HCEC 1CT (cell line): ENCODE data around the gene DIS3L2.
"Not testable (repeated sequence)": the region's sequence is repeated elsewhere in the genome, so short reads cannot be mapped to it uniquely, and the experiment has no call there.

Experiments used
- DNase-seq: peaks from one replicate; pipeline ENCODE4 v3.0.0-alpha.2; 2017

DIS3L2 gene

DNA sequence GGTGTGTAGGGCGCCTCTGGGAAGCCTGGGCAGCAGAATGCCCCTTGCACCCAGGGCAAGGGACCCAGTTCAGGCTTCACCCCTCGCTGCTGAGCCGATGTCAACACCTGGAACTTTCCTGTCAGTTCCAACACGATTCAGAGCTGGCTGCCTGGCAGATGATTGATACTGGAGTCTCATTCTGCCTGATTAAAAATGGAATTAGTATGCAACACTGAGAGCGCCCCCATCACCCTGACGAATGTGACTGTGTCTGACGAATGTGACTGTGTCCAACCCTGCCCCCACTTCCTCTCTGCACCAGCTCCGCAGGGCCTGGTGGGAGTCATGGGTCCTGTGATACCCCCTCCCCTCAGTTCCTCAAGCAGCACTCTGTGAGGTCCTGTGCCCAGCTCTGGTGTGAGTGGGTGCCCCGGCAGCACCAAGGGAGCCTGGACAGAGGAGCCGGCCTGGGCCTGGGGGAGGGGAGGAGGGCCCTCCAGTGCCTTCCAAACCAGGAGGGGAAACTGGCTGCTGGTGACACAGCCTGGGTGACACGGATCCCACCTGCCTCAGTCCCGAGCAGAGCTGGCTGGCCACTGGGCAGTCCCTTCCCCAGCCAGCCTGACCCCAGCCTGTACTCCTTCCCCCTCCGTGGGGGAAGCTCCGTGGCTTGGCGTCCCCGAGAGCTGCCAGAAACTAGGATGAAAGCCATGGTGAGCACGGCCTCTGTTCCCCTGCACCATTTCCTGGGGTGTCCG lies 375.6 kb downstream of the DIS3L2 start:
- DNase-seq: no peak

DNA sequence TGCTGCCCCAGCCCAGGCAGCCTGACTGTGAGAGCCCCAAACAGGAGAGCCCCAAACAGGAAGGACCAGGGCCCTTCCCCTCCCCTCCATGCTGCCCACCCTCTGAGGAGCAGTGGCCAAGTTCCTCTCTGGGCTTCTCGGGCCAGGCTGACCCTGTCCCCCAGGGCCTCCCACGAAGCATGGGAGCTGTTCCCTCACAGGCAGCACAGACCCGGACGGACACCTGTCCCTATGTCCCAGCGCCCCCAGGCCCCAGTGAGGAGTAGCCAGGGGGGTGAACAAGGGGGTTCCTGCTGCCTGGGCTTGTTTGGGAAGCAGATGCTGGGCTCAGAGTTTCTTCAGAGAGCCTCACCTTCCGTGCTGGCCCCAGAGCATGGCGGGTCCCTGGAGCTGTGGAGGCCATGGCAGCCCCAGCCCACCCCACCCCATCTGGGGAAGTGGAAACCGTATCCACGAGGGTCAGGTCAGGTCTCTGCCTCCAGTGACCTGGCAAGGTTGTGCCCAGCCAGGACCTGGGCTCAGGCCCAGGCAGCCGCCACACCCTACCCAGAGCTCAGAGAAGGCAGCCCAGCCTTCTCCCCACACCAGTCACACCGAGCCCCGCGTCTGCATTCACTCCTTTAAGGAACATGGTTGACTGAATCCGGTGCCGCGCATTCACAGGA lies 376.7 kb downstream of the DIS3L2 start:
- not testable (repeated sequence) for DNase-seq

DNA sequence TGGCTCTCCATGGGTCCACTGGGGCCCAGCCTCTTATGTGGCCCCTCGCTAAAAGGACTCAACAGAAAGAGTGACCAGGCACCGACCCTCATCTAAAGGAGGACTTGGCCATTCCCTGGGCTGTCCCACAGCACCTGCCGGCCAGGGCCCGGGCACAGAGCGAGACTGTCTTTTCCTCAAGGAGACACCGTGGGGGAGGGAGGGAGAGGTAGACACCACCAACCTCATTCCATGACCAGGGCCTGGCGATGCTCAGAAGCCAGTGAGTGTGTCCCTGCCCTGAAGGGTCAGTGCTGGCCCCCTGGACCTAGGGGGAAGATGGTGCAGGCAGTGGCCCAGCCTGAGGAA lies 377.2 kb downstream of the DIS3L2 start:
- no peak for DNase-seq

DNA sequence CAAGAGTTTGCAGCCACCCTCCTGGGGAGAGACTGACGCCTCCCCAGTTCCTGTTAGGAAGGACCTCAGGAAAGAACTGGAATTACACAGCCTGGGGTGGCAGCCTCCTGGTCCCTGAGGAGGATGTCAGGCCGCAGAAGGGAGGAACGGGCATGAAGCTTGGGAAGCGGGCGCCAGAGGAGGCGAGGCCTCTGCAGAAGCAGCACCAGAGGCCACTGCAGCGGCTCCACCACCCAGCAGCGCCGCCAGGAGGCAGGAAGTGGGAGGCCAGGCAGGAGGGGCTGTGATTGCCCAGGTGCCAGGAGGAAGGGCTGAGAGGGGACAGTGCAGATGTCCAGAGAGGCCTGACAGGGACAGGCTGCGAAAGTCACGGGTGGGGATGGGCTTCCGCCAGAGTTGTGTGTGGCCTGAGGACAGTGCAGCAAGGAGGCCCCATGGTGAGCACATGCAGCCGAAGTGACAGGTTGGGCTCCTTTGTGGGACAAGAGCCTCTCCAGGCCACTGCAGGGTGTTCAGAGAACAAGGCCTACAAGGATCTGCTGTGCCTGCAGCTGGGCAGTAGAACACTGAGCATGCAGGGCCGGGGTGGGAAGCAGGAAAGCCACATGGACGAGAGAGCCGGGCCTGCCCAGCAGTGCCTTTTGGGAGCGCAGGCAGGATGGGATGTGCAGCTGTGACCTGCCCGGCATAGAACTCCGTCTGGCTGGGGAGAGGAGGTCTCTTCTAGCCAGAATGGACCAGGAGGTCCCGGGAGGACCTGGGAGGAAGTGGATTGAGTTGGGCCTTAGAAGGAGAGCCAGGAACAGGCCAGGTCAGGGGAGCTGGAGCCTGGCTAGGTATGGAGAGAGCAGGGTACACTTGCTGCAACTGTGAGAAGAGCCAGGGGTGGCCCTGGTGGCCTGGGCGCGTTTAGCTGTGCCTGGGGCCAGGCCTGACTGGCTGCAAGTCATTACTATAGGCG lies 377.9 kb downstream of the DIS3L2 start:
- no peak for DNase-seq

DNA sequence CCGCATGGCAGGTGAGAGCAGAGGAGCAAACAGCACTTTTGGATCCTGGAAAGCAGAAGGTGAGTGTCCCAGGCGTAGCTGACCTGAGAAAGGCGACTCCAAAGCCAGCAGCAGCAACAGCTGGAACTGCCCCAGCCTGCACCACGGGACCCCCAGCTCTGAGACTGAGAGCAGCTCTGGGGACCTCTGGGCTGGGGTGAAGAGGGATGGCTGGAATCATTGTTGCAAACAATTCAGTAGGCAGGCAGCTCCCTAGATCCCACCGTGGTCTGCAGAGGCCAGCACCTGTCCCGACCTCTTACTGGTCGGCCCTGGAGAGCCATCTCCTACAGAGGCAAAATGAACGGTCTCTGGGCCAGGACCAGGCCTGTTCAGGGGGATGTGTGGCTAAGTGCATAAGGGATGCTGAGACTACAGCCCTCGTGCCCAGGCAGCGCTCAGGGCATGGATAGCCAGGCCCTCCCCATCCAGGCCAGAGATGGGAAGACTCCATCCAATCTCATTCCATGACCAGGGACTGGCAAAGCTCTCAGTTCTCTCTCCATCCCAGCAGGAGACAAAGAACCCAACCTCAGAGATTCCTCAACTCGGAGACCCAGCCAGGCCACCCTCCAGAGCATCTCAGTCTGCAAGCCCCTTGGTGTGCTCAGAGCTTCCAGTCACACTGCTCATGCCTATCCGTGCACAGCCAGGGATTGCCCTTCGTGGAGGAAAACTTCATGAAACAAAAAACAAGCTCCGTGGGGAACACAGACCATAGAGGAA lies 378.8 kb downstream of the DIS3L2 start:
- DNase-seq: no peak

DNA sequence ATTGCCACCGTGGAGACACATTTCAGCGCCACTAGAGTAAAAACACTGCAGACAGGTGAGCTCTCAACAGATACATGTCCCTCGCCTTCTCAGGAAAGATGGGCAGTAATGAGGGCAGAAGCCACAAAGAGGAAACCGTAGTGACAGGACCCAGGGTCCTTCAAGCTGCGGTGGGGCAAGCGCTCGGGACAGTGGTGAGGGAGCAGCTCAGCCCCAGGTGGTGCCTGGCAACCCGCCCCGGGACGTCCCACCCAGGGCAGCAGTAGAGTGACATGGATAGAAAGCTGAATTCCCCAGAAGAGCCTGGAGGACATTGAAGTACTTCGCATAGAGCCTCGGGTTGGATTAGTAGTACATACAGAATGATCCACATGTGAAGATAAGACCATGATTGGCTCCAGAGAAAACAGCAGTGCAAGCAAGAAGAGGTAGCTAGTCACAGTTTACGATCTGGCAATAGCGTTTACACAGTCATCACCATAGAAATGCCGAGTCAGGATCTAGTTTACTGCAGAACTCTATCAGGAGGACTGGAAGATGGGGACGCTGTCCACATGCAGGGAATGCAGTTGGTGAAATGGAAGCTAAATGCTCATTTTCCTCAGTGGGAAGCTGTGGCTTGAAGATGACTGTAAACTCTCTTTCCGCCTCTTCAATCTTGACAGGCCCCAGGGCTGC lies 379.7 kb downstream of the DIS3L2 start:
- DNase-seq: no peak

DNA sequence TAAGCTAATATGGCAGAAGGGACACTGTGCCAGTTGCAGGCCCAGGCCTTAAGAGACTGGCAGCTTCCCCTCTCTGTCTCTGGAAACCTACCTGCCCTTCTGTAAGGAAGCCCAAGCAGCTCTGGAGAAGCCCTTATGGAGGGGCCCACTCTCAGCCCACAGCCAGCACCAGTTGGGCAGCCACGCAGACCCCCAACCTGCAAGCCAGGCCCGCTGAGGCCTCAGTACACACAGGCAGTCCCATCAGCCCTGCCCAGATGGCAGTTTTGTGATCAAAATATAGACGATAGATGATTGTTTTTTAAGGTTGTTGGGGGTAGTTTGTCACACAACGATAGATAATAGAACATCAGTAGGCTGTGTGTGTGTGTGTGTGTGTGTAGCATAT lies 380.2 kb downstream of the DIS3L2 start:
- no peak for DNase-seq

DNA sequence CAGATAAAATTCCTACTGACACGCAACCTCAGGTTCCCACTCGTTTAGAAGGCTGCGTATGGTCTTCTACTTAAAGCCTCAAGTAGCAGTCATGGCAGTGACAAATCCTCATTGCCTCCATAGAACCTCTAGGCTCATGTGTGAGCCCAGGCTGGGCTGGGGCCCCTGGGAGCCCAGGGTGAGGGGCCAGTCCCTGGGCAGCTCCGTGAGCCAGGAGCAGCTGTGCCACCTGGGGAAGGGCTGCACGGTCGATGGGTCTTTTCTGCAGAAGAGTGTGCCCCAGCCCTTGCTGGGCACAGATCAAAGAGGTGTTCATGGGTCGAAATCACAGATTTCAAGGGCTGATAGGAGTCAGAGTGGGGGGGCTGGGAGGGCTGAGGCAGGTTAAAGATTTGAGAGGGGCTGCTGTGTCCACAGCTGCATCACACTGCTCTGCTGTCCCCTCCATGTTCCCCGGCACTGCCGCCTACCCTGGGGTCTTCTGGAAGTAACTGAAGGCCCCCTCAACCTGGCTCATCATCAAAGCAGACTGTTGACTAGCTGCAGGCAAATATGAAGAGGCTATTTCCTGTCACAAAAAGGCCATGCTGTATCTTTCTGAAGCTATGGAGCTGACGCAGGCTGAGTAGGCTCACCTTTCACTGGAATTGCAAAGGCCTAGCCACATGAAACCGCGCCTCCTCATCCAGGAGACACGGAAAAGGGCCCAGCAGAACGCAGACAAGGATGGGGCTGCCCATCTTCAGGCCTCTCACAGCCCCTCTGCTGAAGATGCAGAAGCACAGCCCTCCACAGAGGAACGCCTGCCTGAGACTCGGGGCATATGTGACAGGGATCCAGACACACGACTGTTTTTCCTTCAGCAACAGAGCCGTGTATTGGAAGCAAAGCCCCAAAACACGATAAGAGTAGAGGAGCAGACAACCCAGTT lies 381.4 kb downstream of the DIS3L2 start:
- no peak for DNase-seq

DNA sequence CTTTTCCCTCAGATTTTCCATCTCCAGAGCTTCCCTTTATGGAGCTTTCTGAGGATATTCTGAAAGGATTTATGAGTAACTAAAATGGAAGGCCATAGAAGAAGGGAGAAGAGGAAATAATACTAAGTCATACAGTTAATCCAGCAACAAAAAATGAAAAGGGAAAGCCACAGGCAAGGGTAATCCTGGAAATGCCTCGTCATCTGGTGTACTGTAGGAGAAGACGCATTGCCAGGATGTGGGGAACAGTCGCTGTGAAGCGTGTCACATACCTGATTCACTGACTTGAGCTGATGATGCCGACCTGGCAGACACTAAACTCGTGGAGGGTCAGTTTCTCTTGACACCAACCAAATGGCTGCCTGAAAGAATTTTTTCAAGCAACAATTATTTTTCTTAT lies 382.3 kb downstream of the DIS3L2 start:
- no peak for DNase-seq

DNA sequence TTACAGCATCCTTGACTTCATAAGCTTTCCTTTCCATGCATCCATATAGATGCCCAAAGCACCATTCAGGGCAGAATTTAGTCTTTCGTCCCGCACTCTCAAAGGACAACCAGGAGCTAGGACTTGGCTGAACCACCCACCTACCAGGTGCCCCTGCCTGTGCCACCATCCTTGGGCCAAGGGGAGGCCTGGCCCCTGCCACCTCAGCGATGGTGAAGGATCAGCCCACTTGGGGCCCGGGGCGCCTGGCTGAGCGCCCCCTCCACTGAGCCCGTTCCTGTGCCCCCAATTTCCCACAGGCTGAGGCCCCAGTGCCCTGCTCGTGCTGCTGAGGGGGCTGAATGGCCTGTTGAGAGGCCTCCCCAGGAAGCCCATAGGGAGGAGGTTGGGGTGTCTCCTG lies 383.7 kb downstream of the DIS3L2 start:
- no peak for DNase-seq

DNA sequence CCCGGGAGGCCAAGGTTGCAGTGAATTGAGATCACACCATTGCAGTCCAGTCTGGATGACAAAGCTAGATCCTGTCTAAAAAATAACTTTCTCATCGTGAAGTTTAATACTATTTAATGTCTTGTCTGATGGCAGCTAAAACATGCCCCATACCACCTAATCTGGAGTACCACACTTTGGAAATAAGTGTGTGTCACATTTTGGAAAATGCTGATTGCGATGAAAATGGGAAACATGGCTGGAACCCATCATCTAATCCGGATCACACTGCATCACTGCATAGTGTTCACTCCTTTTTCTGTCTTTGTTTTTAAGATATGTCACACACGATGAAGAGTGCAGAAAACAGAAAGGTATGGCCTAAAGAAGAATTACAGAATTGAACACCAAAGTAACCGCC lies 385.9 kb downstream of the DIS3L2 start:
- no peak for DNase-seq

DNA sequence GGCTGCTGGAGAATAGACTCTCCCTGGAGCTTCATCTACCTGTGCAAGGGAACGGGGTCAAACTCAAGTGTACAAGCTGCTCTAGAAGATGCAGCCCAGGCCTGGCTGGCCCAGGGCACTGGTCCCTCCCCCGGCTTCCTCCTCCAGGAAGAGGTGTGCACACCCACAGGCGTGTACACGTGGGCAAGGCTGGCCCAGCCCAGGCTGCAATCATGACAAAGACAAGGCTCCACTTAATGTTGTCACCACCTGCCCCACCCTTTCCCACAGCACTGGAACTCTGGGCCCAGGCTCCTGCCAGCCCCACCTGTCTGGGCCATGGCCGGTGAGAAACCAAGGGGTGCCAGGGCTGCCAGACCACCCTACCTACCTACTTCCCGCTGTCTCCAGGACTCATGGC lies 387.4 kb downstream of the DIS3L2 start:
- no peak for DNase-seq

DNA sequence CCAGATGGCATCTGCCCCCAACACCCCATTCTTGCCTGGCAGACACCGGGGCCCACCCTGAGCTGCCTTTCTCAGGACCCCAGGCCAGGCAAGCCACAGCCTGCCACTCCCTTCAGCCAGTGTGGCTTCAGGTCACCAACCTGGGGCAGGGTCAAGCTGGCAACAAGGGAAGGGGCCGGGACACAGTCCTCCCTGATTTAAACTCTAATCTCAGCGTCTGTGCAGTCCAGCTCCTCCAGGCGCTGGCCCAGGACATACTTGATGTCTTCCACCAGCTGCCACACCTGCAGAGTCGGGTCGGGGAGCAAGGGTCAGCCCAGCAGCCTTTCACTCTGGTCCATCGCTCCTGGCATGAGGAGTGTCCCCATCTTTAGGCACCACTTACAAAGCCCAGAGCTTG lies 388.0 kb downstream of the DIS3L2 start:
- DNase-seq: no peak

DNA sequence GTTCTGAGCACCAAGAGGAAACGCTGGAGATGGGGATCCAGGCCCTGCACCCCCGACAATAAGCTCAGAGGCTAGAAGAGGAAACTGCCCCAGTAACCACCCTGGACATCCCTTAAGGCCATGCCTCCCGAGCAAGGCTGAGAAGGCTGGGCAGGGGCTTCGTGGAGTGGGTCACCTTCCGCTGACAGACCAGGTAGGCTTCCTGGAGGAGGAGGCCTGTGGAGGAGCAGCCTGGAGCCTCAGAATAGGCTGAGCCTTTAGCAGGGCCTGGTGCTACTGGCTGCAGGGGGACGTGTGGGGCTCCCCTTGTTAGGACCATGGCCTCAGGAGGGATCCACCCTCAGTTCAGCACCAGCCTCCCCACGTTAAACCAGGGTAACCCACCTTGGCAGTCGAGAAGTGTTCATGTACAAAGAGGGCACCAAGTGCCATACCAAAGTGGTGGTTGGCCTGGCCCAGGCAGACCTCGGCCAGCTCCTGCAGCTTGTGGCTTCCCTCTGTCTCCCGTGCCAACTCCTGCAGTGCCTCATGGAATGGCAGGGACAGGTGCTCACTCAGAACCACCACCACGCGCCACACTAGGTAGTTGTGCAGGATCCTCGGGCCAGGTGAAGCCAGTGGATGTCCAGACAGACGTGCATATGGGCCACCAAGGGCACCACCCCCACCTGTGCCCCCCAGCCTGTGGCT lies 388.6 kb downstream of the DIS3L2 start:
- DNase-seq: no peak

DNA sequence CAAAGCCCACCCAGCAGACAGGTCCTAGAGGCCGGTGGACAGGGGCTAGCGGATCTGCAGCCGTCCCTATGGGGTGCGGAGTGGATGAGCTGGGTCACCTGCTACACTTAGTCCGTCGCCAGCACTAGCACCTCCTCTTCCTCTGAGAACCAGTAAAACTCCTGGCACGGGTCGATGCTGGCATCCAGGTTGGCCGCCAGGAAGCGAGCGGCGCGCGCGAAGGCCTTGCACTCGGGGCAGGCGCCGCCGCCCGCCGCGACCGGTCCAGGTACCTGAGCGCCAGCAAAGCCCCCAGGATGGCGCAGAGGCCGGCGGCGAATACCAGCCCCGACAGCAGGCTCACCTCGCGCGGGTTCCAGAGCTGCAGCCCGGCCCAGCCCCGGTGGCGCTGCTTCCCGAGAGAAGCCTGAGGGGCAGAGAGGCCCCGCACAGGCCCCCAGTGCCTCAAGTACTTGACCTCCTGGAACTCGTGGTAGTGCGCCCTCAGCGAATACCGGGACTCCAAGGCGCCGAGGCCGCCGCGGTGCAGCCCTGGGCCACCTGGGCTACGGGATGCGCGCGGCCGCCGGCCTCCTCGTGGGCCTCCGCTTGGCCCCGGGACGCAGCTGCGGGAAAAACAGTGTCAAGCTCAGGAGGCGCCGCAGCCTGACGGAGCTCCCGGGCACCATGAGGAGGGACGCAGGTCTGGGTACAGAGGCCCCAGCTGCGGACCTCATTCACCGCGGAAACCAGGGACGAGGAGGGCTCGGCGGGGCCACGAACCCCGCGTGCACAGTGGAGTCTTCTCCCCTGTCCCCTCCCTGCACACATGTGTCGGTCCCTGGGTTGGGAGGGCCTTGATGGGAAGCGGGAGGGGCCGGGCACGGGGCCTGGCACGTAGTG lies 389.5 kb downstream of the DIS3L2 start:
- DNase-seq: no peak

DNA sequence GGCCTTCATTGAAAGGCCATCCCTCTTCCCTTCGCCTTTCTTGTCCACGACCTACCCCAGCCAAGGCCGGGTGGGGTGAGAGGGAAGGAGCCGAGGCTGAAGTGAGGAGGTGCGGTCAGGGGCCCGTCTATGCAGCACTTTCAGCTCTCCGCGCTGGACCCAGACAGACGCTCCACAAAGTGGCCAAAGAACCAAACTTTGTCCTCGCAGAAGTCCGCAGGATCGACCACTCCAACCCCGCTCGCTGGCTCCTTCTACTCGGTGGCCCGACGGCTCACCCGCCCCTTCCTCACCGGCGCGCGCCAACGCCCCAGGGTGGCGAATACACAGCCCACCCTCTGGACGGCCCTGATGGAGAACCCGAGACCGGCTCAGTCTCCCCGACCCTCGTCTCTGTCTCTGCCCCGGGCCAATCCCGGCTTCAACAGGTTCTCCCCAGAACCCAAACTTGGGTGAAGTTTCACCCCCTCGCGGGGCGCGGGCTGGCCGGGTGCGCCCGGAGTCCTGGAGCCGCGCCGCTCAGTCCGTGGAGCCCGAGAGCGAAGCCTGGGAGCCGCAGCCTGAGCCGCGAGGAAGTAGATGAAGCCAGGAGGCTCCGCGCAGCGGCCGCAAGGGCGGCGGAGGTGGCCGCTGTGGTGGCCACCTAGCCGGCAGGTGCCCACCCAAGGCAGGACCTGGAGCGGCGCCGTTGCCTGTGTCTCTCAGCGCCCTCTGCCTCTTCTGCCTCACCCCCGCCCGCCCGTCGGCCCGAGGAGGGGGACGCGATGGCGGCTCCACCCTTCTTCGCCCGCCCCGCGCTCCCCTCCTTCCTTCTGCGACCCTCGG lies 390.4 kb downstream of the DIS3L2 start:
- no peak for DNase-seq

DNA sequence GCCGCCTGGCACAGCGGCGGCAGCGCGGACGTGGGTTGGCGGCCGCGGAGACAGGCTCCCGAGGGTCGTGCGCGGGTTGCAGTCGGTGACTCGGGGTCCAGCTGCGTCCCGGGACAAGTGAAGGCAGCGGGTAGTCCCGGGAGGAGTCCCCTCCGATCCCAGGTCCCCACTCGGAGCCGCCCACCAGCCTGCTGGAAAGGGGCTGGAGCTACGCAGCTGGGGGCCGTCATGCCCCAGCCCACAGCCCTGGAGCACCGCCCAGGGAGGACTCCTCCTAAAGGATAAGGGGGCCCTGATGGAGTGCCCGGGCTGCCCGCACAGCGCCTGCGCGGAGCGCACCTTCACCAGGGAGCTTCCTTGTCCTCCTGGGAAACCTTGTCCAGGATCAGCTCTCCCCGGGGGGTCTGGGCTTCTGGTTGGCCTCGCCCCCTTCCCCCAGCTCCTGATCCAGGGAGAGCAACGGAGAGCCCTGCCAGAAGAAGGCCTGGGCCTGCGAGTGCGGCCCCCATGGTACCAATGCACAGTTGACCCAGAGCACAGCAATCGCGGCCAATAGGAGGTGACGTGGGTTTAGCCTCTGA lies 391.1 kb downstream of the DIS3L2 start:
- DNase-seq: no peak

DNA sequence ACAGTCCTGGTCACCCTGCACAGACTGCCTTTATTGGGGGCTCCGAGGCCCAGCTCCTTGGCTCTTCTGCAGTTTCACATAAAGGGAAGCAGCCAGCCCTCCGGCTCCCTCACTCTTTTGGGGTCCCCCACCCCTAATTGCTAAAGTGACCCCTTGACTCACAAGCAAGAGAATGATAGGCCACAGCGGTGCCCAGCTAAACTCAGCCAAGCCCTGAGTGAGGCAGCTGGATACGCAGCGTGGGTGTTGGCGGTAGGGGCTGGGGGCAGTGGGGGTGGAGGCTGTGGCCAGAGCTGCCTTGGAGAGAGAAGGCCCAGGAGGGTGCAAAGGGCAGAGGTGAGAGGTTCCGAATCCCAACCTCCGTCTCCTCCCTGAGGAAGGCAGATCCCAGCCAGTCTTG lies 391.6 kb downstream of the DIS3L2 start:
- DNase-seq: no peak
